GM21515 (cell line): ENCODE measurements around the gene PLK1.
A peak's percentile ranks its signal among the peaks of the same experiment; 100 is the strongest.
"Not testable (repeated sequence)": the region's sequence is repeated elsewhere in the genome, so short reads cannot be mapped to it uniquely, and the experiment has no call there.

ENCODE experiments used
- ATAC-seq: cut with Tn5 transposase; IDR thresholded peaks from one replicate; pipeline ENCODE4 v1.9.1; 2021; ENCODE audit not compliant: unreplicated experiment

Gene PLK1

DNA sequence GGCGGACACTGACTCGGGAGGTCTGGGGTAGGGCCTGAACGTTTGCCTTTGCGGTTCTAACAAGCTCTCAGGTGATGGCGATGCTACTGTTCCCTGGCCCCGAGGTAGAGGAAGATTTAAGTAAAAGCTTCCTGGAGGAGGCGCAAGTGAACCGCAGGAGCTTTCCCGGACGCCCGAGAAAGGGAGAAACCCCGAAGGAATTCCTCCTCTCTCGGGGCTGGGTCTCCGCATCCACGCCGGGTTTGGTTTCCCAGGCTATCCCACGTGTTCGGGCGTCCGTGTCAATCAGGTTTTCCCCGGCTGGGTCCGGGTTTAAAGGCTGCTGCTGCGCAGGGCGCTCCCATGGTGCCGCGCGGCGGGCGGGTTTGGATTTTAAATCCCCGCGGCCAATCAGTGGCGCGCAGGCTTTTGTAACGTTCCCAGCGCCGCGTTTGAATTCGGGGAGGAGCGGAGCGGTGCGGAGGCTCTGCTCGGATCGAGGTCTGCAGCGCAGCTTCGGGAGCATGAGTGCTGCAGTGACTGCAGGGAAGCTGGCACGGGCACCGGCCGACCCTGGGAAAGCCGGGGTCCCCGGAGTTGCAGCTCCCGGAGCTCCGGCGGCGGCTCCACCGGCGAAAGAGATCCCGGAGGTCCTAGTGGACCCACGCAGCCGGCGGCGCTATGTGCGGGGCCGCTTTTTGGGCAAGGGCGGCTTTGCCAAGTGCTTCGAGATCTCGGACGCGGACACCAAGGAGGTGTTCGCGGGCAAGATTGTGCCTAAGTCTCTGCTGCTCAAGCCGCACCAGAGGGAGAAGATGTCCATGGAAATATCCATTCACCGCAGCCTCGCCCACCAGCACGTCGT is at the start of gene PLK1:
TSS of gene PLK1 (plus strand) at position 460 of the 844 bp plus-strand sequence. CDS start at position 504, 44 bp downstream.
- peak; percentile 80 for ATAC-seq

- ATAC-seq, result no peak
Observed at GRCh38 chr16:23629516-23629915, 49.2 kb upstream of the PLK1 start.

- not testable (repeated sequence) for ATAC-seq
Observed at GRCh38 chr16:23631874-23632273, 46.8 kb upstream of the PLK1 start.

GRCh38 chr16:23634461-23635036 is 44.1 kb upstream of the PLK1 start:
- ATAC-seq, result no peak

DNA sequence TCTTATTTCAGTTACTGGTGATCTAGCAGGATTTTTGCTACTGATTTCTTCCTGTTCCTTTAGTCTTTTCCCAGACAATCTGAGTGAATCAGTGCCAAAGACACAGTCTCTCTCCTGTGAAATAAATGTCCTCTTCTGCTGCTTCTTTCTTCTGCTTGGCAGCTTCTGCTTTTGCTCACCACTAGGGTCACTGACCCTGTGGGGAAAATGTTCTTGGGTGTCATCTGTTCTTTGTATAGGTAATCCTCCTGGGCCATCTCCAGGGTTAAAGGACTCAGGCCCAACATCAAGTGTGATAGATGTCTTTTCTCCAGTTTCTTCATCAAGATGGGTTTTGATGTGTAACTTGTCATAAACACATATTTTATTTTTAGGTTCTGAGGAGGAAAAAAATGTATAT is 42.7 kb upstream of the PLK1 start:
- no peak for ATAC-seq

DNA sequence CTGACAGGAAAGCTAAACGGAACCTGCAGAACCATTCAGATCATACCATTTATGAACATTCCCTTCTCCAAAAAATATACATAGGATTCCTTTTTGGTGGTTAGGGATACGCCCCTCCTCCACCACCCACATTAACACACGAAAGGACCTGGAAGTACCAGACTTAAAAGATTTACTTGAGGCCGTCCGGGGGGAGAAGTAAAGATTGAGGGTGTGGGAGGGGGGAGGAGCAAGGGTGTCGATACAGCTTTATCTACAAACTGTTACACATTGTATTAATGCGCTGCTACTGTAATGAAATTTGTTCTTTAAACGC is 38.1 kb upstream of the PLK1 start:
- no peak for ATAC-seq

DNA sequence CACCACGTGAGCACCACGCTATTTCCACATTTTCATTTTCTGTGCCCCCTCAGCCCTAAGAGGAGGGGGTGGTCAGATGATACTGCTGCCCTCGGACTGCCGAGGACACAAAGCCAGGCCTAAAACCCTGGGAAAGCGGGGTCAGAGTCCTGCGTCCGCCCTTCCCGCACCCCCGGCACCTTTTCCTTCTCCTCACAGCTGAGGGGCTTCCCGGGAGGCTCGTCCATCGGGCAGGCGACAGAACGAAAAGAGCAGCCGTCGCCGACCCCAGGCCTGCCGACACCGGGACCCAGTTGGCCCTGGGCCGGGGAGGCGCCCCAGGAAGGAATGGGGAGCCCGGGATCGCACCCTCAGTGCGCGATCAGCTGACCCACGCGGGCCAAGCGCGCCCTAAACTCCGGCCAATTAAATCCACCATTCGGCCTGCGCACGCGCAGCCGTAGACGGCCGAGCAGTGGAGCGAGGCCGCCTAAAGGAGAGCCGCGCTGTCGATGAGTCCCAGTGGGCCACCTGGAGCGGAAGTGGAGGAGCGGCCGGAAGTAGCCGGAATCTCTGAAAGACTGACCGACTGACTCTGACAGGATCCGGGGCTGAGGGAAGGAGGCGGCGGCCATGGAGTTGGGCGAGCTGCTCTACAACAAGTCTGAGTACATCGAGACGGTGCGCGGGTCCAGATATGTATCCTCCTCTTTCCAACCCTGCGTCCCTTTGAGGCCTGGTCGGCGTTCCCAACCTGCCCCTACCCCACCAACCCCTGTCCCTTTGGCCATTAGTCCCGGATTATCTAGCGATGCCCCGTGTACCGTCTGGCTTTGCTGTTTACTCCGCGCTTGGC is 37.5 kb upstream of the PLK1 start, which contains the start of the genes DCTN5 and PALB2:
TSS of gene DCTN5 (plus strand) at position 536 of the 835 bp plus-strand sequence. CDS start at position 613, 77 bp downstream.
TSS of gene PALB2 (minus strand) at position 380 of the 835 bp plus-strand sequence. CDS start at position 227, 153 bp downstream.
- ATAC-seq, result peak; percentile 94

GRCh38 chr16:23642246-23642774 is 36.4 kb upstream of the PLK1 start:
- ATAC-seq, result no peak

DNA sequence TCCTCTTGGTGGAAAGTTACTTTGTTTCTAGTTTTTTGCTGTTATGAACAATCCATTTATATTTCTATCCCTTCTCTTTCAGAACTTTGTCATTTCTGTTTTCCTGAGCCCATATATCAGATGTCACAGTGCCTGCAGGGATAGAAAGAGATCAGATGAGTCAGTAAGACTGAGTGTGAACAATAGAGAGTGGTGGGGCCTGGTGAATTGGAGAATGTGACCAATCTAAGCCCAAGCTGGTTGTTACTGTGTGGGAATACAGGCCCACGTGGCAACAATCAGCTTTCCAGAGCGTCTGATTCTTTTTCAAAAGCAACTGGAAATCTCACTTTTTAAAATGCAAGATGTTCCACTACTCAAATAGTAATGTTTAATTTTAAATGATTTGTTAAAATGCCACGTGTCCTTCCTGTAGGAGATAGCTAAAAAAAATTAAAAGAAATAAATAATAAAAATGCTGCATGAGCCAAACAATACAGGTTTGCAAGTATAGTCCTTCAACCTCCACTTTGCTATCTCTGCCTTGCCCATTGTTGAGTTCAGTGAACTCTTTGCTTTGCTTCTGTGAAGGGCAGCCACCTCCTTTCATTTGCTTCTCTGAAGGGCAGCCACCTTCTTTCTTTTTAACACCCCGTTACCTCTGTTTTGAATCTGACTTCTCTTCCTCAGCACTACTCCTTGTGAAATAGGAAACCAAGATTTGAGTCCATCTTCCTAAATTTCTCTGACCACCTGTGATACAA is 27.8 kb upstream of the PLK1 start:
- ATAC-seq, result no peak

GRCh38 chr16:23651943-23652468 is 26.7 kb upstream of the PLK1 start:
- ATAC-seq, result no peak

- ATAC-seq, result no peak
Observed at GRCh38 chr16:23663918-23664317, 14.8 kb upstream of the PLK1 start.

DNA sequence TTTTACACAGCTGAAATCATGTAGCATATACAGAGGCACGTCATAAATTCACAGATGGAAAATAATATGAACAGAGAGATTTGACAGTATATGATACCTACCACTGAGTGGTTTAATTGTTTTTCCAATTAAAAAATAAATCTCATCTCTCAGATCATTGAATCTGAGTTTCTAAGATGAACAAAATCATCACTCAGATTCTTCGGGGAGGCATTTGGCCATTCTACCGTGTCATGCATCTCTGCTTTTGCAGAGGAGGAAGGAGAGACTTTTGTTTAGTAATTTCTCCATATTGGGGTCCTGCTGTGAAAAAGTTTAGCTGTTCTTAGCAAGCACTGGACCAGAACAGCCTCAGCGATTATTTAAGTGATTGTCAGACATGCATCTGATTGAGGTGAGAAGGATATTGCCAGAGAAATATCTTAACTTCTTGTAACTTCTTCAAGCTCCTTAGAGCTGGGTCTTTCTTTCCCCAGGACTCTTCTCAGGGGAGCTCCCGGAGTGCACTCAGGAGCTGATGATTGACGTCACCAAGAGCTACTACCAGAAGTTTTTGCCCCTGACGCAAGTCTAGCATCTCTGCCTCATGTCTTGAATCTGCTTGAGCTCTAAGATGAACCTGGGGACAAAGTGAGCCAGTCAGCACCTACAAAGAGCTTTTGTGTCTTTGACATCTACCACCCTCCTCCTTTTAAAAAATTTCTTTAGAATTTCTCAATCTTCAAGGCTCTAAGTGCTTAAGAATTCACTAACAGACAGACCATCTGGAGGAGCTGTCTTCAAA is 11.9 kb upstream of the PLK1 start:
- no peak for ATAC-seq

DNA sequence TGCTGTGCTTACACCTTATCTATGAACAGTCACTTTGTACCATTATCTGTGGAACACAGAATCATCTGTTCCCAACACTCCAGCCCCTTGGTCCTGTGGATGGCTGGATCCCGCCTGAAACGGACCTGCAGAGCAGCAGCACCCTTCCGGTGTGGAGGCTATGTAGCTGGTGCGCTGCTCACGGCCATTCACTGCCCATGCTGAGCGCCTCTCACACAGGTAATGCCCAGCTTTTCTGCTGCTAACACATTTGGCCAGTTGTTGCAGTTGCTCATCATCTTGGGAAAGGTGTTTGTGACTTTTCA is 11.4 kb upstream of the PLK1 start:
- ATAC-seq, result no peak

DNA sequence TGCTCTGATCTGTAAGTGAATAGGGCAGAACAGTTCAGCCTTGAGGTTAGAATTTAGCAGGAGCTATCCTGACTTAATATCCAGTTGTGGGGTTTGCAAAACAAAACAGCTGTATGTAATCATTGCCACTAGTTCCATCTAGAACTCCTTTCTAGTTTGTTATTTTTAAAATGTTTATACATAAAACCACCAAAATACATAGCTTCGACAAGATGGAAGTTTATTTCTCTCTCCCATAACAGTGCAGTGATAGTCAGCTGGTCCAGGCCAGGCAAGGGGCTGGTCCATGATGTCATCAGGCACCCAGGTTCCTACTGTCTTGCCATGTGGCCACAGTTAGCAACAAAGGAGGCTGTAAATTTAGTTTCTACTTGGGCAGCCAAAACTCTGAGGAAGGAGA is 10.5 kb upstream of the PLK1 start:
- no peak for ATAC-seq

DNA sequence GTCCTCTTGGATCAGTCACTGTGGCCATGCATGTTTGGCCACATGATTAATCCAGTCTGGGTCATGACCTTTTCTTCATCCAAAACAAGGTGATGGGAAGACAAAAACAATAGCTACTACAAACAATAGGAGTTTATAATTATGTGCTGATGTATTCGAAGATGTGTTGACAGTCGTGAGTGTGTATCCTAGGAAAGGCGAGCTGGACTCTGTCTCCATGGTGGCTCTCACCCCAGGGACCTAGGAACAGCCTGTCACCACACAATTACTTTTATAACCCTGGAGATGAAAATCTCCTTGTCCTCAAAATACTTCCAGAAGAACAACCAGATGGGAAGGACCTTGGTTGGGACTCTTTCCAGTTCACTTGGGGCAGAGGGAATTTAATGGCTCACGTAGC is 9.8 kb upstream of the PLK1 start:
- ATAC-seq, result no peak

DNA sequence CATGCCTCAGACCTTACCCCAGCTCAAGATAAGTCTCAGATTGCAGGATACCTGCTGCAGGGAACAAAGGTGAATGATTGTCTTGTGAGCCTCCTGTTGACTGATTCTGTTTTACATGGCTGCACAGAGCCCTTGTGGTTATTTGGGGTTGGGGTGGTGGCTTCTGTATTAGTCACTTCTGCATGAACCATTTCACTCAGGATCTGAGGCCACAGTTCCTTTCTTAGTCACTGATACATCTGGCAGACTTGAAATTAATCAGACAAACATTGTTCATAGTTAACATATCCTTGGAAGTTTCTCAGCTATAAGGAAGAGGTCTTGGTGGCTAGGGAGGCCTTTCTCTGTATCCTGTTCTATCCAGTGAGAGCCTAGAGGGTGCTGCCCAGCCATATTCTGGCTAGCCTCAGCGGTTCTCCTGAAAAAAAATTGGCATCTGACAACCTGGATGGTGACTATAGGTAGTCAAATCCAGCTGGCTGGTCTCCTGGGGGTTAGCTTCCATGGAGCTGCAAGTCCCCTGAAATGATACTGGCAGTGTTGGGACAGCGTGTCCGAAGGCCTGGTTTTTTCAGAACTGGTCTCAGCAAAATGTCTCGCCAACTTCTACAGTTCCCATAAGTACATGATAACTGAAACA is 8.4 kb upstream of the PLK1 start:
- peak; percentile 85 for ATAC-seq

- ATAC-seq, result no peak
Observed at GRCh38 chr16:23673971-23674614, 4.6 kb upstream of the PLK1 start.

GRCh38 chr16:23676924-23677480 is 1.7 kb upstream of the PLK1 start:
- ATAC-seq, result no peak
